ENCODE measurements around the gene ZNF513.
"Not testable (repeated sequence)": the region's sequence is repeated elsewhere in the genome, so short reads cannot be mapped to it uniquely, and the experiment has no call there.

ZNF513 gene

GRCh38 chr2:27380626-27381545 is at the start of gene ZNF513:
Gene ZNF513 (minus strand): TSS chr2:27380734. CDS start chr2:27380526, 208 bp downstream.
- no peaks in the 10 kb centered on the region for H3K27me3 ChIP-seq (ENCODE audit: insufficient read depth, low read length)
- H3K4me1 ChIP-seq (ENCODE audit: insufficient read depth, low read length): peaks cover 10% of the 10 kb centered on the region
- H3K9me3 ChIP-seq (ENCODE audit: insufficient read depth, low read depth, low read length): no peaks in the 10 kb centered on the region
- peak within 1 kb of the TSS; percentile 97 for H3K27ac ChIP-seq (ENCODE audit: low read length)
- H3K9ac ChIP-seq (ENCODE audit: low read depth, low read length): peak within 1 kb of the TSS; percentile 95
- H3K4me3 ChIP-seq (ENCODE audit: low read length): peak within 1 kb of the TSS; percentile 95
- peaks cover 84% of the 10 kb centered on the region for H3K36me3 ChIP-seq (ENCODE audit: insufficient read depth, low read depth, low read length)

DNA sequence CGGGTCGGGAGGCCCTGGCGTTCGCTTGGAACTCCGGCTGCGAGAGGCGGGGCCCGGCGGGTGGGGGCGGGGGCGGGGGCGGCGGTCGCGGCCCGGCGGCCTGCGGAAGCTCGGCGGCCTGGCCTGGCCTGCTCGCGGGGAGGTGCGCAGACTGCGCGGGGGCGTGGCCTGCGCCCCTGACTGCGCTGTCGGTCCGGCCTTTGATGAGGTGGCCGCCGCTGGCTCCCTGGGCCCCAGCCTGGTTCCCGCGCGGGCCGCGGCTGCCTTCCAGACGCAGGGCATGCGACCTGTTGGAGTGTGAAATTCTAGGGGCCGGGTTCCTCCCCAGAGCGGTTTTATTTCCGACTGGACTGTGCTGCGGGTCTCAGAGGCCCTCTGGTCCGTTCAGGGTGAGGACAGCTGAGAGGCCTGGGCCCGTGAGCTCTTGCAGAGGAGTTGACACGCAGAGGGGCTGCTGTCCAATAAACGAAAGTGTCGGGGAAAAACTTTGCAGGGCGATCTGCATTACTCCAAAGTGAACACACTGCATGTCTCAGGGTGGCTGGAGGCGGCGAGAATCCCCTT is 48.5 kb upstream of the ZNF513 start:
- H3K27me3 ChIP-seq (ENCODE audit: insufficient read depth, low read length): no peaks in the 10 kb centered on the region; the same call in 1 of the 2 replicates
- H3K36me3 ChIP-seq (ENCODE audit: insufficient read depth, low read depth, low read length): peaks cover 12% of the 10 kb centered on the region

DNA sequence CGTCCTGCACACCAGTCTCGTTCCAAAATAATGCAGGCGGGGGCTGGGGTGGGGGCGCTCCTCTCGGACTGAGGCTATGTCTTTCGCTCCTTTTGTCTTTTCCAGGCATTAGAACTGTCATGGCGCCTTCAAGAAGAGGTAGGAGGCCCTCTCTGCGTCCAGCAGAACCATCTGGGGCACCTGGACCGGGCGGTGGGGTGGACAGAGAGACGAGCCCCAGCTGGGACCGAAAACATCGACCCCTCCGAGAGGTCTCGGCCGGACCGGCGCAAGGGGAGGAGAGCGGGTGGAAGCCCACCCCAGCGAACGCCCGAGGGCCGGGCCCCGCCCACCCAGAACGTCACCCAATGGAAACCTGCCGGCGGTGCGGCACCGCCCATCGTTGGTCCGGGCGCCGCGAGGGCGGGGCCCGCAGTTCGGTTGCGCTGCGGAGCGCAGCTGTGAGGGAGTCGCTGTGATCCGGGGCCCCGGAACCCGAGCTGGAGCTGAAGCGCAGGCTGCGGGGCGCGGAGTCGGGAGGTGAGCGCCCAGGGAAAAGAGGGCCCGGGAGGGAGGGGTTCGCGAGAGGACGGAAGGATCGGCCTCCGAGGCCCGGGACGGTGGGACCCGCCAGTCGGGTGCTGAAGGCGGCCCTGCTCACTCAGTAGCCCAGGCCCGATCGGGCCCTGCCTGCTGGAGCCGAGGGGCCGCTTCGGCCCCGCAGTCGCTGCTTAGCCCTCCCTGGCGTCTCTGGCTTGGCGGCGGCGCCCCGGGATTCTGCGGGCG is 47.9 kb upstream of the ZNF513 start, which contains the start of gene NRBP1:
TSS of gene NRBP1 (plus strand) at position 419 of the 765 bp plus-strand sequence. CDS start 4,643 bp downstream, outside the sequence.
- Histone ChIP-seq H3K4me3 (ENCODE audit: low read length) (peak within 1 kb of the TSS; percentile 96), H3K4me1 (ENCODE audit: insufficient read depth, low read length) (peaks cover 9% of the 10 kb centered on the region; the same call in 1 of the 2 replicates), H3K36me3 (ENCODE audit: insufficient read depth, low read depth, low read length) (peaks cover 5% of the 10 kb centered on the region), H3K27ac (ENCODE audit: low read length) (peak within 1 kb of the TSS; percentile 17), H3K9ac (ENCODE audit: low read depth, low read length) (peak within 1 kb of the TSS; percentile 81), H3K9me3 (ENCODE audit: insufficient read depth, low read depth, low read length) (no peaks in the 10 kb centered on the region), H3K27me3 (ENCODE audit: insufficient read depth, low read length) (no peaks in the 10 kb centered on the region; the same call in 1 of the 2 replicates)

More for the DNA sequence above, 48.5 kb upstream of the ZNF513 start:
- Histone ChIP-seq H3K4me3 (ENCODE audit: low read length) (peak overlapping the region; percentile 96), H3K9me3 (ENCODE audit: insufficient read depth, low read depth, low read length) (no peaks in the 10 kb centered on the region), H3K4me1 (ENCODE audit: insufficient read depth, low read length) (peaks cover 9% of the 10 kb centered on the region; the same call in 1 of the 2 replicates), H3K27ac (ENCODE audit: low read length) (no peak overlapping the region), H3K9ac (ENCODE audit: low read depth, low read length) (peak overlapping the region; percentile 81)

GRCh38 chr2:27427863-27428212 is 47.3 kb upstream of the ZNF513 start:
- Histone ChIP-seq H3K9ac (ENCODE audit: low read depth, low read length) (peak overlapping the region; percentile 80), H3K27me3 (ENCODE audit: insufficient read depth, low read length) (no peaks in the 10 kb centered on the region; the same call in 1 of the 2 replicates), H3K36me3 (ENCODE audit: insufficient read depth, low read depth, low read length) (no peaks in the 10 kb centered on the region), H3K27ac (ENCODE audit: low read length) (peak overlapping the region; percentile 17), H3K4me3 (ENCODE audit: low read length) (peak overlapping the region; percentile 87), H3K4me1 (ENCODE audit: insufficient read depth, low read length) (peaks cover 9% of the 10 kb centered on the region; the same call in 1 of the 2 replicates), H3K9me3 (ENCODE audit: insufficient read depth, low read depth, low read length) (no peaks in the 10 kb centered on the region)

DNA sequence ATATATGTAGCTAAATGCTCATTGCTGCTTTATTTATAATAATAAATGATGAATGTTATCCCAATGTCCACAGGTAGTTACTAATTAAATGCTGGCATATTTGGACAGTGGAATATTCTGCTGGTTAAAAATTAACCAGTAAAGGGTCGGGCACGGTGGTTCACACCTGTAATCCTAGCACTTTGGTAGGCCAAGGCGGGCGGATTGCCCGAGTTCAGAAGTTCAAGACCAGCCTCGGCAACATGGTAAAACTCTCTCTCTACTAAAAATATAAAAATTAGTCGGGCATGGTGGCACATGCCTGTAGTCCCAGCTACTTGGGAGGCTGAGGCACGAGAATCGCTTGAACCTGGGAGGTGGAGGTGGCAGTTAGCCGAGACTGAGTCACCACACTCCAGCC is 44.5 kb upstream of the ZNF513 start:
- not testable (repeated sequence) for H3K9ac ChIP-seq (ENCODE audit: low read depth, low read length); H3K36me3 ChIP-seq (ENCODE audit: insufficient read depth, low read depth, low read length); H3K27ac ChIP-seq (ENCODE audit: low read length); H3K4me1 ChIP-seq (ENCODE audit: insufficient read depth, low read length); H3K27me3 ChIP-seq (ENCODE audit: insufficient read depth, low read length); H3K4me3 ChIP-seq (ENCODE audit: low read length); H3K9me3 ChIP-seq (ENCODE audit: insufficient read depth, low read depth, low read length)

GRCh38 chr2:27422958-27423357 is 42.4 kb upstream of the ZNF513 start:
- H3K27ac ChIP-seq (ENCODE audit: low read length): no peak overlapping the region
- H3K4me3 ChIP-seq (ENCODE audit: low read length): no peak overlapping the region
- H3K4me1 ChIP-seq (ENCODE audit: insufficient read depth, low read length): peaks cover 4% of the 10 kb centered on the region; the same call in 1 of the 2 replicates
- H3K9me3 ChIP-seq (ENCODE audit: insufficient read depth, low read depth, low read length): no peaks in the 10 kb centered on the region
- H3K27me3 ChIP-seq (ENCODE audit: insufficient read depth, low read length): no peaks in the 10 kb centered on the region
- H3K9ac ChIP-seq (ENCODE audit: low read depth, low read length): no peak overlapping the region
- no peaks in the 10 kb centered on the region for H3K36me3 ChIP-seq (ENCODE audit: insufficient read depth, low read depth, low read length)

DNA sequence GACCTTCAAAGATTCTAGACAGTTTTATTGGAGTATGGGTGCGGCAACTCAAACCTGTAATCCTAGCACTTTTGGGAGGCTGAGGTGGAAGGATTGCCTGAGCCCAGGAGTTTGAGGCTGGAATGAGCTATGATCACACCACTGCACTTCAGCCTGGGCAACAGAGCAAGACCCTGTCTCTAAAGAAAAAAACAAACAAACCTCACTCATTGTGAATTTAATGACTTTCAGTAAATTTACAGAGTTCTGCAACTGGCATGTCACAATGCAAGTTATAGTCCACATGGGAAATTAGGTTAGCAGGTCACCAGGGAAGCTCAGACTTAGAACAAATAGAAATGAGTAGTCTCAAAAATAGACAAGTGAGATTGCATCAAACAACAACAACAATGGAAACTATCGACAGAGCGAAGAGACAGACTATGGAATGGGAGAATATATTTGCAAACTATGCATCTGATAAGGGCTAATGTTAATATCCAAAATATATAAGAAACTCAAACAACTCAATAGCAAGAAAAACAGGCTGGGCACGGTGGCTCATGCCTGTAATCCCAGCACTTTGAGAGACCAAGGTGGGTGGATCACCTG is 41.2 kb upstream of the ZNF513 start:
- Histone ChIP-seq H3K27ac (ENCODE audit: low read length) (no peak overlapping the region), H3K9ac (ENCODE audit: low read depth, low read length) (no peak overlapping the region), H3K27me3 (ENCODE audit: insufficient read depth, low read length) (no peaks in the 10 kb centered on the region), H3K9me3 (ENCODE audit: insufficient read depth, low read depth, low read length) (no peaks in the 10 kb centered on the region), H3K4me3 (ENCODE audit: low read length) (no peak overlapping the region), H3K4me1 (ENCODE audit: insufficient read depth, low read length) (no peaks in the 10 kb centered on the region), H3K36me3 (ENCODE audit: insufficient read depth, low read depth, low read length) (no peaks in the 10 kb centered on the region)

DNA sequence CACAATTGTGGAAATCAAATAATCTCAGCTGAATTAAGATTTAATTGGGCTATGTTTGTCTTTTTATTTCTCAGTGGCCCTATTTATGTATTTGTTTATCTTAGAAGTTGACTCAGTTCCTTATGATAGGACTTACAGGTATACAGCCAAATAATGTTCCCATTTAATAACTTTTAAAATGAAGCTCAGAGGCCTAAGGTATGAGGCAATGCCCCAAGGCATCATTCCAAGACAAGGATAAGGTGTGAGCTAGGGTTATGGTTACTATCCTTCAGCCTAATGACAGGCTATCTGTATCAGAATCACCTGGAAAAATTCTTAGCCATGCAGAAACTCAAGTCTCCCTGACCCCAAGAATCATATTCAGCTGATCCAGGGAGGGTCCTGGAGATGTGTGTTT is 40.5 kb upstream of the ZNF513 start:
- Histone ChIP-seq H3K9ac (ENCODE audit: low read depth, low read length) (no peak overlapping the region), H3K27ac (ENCODE audit: low read length) (no peak overlapping the region)

GRCh38 chr2:27416151-27416550 is 35.6 kb upstream of the ZNF513 start:
- no peak overlapping the region for H3K4me3 ChIP-seq (ENCODE audit: low read length)
- no peak overlapping the region for H3K9ac ChIP-seq (ENCODE audit: low read depth, low read length)
- H3K4me1 ChIP-seq (ENCODE audit: insufficient read depth, low read length): no peaks in the 10 kb centered on the region
- no peaks in the 10 kb centered on the region for H3K27me3 ChIP-seq (ENCODE audit: insufficient read depth, low read length)
- no peak overlapping the region for H3K27ac ChIP-seq (ENCODE audit: low read length)
- H3K9me3 ChIP-seq (ENCODE audit: insufficient read depth, low read depth, low read length): no peaks in the 10 kb centered on the region
- no peaks in the 10 kb centered on the region for H3K36me3 ChIP-seq (ENCODE audit: insufficient read depth, low read depth, low read length)

More for the DNA sequence above, 40.5 kb upstream of the ZNF513 start:
- H3K4me1 ChIP-seq (ENCODE audit: insufficient read depth, low read length): no peaks in the 10 kb centered on the region
- no peak overlapping the region for H3K4me3 ChIP-seq (ENCODE audit: low read length)
- no peaks in the 10 kb centered on the region for H3K36me3 ChIP-seq (ENCODE audit: insufficient read depth, low read depth, low read length)
- H3K9me3 ChIP-seq (ENCODE audit: insufficient read depth, low read depth, low read length): no peaks in the 10 kb centered on the region
- no peaks in the 10 kb centered on the region for H3K27me3 ChIP-seq (ENCODE audit: insufficient read depth, low read length)

GRCh38 chr2:27412419-27413152 is 32.1 kb upstream of the ZNF513 start:
- Histone ChIP-seq H3K27ac (ENCODE audit: low read length) (no peak overlapping the region), H3K9ac (ENCODE audit: low read depth, low read length) (no peak overlapping the region), H3K4me3 (ENCODE audit: low read length) (no peak overlapping the region)

More at GRCh38 chr2:27412419-27413152, 32.1 kb upstream of the ZNF513 start:
- Histone ChIP-seq H3K9me3 (ENCODE audit: insufficient read depth, low read depth, low read length) (no peaks in the 10 kb centered on the region), H3K36me3 (ENCODE audit: insufficient read depth, low read depth, low read length) (peaks cover 1% of the 10 kb centered on the region; the same call in 1 of the 2 replicates), H3K4me1 (ENCODE audit: insufficient read depth, low read length) (no peaks in the 10 kb centered on the region), H3K27me3 (ENCODE audit: insufficient read depth, low read length) (no peaks in the 10 kb centered on the region)

Measured in iPS-20b (cell line).